Limb (tissue), 2 donors: ENCODE data around the gene HIBADH.

Experiments
- DNase-seq, 2 donors: peaks; one replicate each; pipeline ENCODE4 v3.0.0-alpha.2; 2016; ENCODE audit errors: extremely low spot score in 2 of 2

Gene HIBADH

DNA sequence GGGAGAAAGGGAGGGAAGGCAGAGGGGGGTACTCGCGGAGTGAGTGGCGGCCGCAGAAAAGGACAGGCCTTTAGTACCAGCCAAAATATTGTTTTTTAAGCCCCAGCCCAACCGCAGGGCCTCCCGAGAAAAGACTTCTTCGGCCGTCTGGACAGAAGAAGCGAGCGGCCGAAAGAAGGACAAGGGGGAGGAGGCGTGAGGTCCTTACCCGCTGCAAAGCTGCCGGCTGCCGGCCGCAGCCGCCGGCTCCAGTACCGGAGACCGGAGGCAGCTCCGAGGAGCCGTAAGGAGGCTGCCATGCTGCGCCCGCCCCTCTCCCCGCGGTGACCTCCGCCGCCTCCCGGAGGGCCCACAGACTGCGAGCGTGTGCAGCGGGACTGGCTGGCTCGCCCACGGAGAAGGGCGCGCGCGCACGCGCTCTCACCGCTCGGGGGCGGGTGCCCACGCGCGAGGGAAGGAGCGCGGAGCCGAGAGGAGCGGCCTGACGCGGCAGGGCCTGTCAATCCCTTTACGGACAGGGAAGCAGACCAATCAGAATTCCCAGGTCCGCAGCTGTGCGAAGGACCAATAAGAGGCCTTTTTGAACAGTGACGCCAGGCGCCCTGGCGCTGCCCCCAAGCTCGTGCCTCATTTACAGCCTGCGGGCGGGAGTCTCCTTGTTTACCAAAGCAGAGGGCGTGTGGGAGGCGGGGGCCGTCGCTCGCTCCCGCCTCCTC lies at the start of gene HIBADH:
Gene HIBADH, minus strand, starts transcription at position 394 of the 716 bp plus-strand sequence. Its CDS starts 95 bp downstream, at position 299.
- peak; percentile 97 to 100 for DNase-seq

GRCh38 chr7:27712217-27712616 lies 49.5 kb upstream of the HIBADH start:
- no peak for DNase-seq

- DNase-seq = no peak
Measured at GRCh38 chr7:27709137-27710075, 46.7 kb upstream of the HIBADH start.

DNA sequence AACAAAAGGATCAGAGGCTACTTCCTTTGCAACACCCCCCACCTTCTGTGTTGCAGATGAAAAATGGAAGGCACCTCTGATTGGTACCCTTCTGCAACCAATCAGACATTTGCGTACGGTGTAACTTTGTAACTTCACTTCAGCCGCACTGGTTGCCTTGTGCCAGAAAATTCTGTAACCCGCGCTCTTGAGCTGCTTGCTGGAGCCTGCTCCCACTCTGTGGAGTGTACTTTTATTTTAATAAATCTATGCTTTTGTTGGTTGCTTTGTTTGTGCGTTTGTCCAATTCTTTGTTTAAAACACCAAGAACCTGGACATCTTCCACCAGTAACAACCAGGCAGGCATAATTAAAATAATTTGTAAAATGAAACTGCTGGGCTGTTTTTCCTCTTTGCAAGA lies 45.8 kb upstream of the HIBADH start:
- DNase-seq = no peak

DNA sequence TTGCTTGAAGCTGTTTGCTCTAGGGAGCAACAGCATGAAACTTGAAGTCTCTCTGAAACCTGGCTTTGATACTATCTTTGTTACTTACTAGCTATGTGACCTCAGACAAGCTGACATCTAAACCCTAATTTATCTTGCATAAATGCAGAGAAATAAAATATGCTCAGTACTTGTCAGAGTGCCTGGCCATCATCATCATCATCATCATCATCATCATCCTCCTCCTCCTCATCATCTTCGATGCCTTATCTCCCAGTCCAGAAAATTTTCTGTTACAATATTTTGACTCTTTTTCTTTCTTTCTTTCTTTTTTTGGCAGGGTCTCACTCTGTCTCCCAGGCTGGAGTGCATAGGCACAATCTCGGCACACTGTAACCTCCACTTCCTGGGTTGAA lies 42.5 kb upstream of the HIBADH start:
- DNase-seq = no peak

DNA sequence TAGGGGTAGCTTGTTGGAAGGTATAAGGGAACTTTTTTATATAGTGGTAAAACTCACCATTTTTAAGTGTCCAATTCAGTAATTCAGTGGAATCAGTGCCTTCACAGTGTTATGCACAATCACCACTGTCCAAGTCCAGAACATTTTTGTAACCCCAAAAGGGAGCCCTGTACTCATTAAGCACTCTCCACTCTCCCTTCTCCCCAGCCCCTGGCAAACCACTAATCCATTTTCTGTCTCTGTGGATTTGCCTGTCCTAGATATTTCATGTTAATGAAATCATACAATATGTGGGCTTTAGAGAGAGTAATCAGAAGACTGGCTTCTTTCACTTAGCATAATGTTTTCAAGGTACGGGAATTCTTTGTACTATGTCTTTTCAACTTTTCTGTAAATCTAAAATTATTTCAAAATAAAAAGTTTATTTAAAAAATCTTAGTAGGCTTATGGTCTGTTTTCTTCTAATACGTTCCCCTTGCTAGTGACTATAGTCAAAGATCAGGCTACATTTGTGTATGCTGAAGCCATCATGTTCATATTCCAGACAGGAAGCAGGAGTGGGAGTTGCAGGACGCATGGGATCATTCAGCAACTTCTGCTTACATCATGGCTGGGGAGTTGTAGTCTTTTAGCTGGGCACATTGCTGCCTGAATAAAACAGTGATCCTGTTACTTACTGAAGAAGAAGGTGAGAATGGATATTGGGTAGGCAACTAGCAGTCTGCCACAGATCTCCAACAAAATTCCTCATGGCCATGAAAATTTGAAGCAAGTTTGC lies 41.9 kb upstream of the HIBADH start:
- no peak for DNase-seq

DNA sequence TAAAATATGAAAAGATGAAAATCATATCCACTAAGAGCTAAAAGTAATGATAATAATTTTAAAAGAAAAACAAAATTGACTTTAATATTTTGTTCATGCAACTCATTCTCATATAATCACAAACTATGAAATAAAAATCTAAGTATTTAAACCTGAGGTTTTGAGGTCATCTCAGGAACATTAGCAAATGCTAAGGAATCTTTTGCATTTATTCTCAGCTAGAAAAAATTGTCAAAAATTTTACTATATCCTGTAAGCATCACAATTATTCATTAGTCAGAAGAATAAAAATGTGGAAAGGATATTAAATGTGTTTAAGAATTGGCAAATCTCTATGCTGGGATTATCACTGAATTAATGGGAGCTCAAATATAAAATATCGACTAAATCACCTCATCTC lies 40.5 kb upstream of the HIBADH start:
- no peak for DNase-seq

DNA sequence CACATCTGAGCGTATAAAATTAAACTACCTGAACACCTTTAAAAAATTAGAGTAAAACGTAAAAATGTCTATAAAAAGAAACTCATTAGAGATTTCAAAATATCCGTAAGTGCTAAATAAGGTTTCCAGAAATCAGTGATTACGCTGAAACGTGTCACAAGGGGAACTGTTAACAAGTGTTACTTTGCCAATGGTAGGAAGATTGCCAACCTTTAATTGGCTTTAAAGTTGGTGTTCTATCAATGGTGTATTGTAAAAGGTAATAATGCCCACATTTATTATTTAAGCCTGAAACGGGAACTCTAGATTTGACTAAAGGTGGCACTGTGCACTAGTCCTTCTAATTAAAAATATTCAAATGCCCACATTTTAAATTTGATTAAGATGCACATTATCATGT lies 37.8 kb upstream of the HIBADH start:
- no peak for DNase-seq

DNA sequence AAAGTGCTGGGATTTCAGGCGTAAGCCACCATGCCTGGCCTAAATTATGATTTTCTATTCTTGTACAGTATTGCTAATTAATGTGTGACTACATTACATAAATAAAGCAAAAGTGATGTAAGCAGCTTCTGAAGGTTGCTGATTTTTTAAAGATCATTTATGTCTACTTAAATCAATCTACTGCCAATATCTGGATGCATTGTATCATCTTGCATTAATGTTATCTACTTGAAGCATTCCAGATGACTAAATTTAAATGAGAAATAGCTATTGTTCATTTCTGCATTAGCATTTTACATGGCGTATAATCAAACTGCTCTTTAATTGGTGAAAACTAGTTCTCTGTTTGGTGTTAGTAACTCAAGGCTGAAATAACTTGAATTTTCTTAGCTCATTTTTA lies 37.1 kb upstream of the HIBADH start:
- no peak for DNase-seq

- DNase-seq = no peak
Measured at GRCh38 chr7:27697861-27698430, 35.3 kb upstream of the HIBADH start.

DNA sequence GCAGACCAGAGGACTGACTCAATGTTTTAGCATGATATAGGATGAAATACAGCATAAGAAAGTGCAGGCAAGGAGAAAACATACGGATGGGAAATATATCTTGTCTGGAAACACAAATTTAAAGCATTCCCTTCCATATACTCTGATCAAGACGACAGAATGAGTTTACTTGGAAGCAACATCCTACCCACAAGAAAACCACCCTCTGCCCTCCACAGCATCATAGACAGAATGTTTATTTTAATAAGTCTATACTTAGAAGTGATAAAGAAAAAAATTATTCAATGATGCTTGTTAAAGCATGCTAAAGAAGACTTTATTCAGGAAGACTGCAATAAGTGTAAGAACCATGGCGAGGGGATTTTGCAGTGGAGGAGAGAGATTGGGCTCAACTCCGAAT lies 32.4 kb upstream of the HIBADH start:
- DNase-seq = no peak

DNA sequence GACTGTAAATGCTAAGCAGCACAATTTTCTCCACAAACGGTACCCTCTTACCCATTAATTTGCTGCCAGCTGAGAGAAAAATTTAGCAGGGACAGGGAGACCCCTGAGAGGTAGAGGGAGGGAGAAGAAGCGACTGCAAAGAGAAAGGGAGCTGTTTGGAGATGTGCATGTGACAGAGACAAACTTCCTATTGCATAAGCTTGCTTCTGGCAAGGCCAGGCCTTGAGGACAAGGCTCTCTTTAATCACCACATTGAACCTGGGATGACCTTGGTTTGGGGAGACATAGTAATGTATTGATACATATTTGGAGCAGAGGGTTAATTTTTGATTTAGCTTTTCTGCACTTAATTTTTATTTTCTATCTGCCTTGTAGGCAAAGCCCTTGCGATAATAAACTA lies 31.1 kb upstream of the HIBADH start:
- DNase-seq = no peak

- DNase-seq = no peak
Measured at GRCh38 chr7:27690649-27691048, 28.0 kb upstream of the HIBADH start.

DNA sequence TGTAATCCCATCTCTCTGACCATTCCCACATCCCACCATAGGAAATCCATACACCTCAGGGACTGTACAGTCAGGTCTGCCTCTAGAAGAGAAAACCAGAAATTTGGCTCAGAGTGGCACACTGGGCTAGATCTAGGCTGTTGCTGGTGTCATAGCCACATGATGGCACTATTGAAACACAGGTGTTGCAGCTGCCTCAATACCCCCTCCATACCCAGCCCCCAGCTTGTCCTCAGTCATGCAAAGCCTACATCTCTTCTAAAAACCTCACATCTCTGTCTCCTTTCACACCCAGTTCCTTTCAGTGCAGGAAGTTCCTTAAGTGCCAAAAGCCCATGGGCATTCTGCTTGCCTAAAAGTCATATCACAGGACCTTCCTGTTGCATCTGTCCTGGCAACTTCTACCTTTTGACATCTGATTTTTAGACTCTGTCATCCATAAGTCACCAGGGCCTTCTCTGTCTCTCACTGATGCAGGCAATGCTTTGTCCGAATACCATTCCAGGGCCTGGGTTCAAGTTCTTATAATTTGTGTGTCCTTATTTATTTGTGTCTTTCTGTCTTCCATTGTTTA lies 27.0 kb upstream of the HIBADH start:
- no peak for DNase-seq

GRCh38 chr7:27689150-27689549 lies 26.5 kb upstream of the HIBADH start:
- no peak for DNase-seq

- no peak for DNase-seq
Measured at GRCh38 chr7:27688646-27689045, 26.0 kb upstream of the HIBADH start.

DNA sequence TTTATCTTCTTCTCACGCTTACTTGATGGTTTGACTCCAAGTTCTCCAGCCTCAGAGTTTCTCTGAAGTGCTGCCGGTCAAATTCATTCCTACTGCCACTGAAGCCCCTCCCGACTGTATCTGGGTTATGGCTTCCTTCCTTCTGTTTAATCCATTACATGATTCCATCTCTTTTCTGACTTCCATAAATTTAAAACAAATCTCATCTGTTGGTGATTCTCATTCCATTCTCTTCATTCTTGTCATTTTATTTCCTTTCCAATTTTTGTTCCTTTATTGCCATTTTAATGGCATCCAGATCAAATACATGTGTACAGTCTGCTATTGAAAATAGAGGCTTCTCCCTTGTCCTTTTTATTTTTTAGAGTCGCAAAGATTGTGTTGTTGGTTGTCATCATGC lies 25.4 kb upstream of the HIBADH start:
- DNase-seq = no peak

GRCh38 chr7:27686315-27686714 lies 23.6 kb upstream of the HIBADH start:
- no peak for DNase-seq

DNA sequence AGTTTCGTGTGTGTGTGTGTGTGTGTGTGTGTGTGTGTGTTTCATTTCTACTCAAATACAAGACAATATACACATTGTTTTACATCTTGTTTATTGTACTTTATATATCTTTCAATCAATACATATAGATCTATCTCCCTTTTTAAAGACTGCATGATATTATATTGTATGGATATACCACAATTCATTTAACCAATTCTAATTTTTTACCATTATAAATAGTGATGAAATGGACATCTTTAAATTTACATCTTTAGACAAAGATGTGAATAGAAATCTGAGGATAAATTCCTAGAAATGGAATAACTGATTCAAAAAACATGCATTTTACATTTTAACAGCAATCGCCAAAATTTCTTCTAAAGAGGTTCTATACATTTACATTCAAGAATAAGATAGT lies 23.2 kb upstream of the HIBADH start:
- no peak for DNase-seq

DNA sequence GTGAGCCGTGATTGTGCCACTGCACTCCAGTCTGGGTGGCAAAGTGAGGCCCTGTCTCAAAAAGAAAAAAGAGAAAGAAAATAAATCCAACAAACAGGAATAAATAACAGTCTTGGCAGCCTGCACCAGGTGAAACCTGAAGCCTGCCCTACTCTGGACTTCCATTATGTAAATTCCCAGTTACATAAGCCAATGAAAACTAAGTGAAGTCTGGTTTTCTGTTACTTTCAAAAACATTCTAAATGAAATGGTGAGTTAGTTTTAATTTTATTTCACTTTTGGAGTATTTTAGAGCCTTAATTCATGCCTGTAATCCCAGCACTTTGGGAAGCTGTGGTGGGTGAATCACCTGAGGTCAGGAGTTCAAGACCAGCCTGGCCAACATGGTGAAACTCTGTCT lies 22.5 kb upstream of the HIBADH start:
- DNase-seq = no peak

GRCh38 chr7:27684491-27684890 lies 21.8 kb upstream of the HIBADH start:
- no peak for DNase-seq
